G401 (cell line): ENCODE results near the gene IKZF4. TPM values are rescaled to one million over a fixed set of nuclear protein-coding genes. Genes with fewer than 3 reads are reported as not detected.
"Not testable (repeated sequence)": the region's sequence is repeated elsewhere in the genome, so short reads cannot be mapped to it uniquely, and the experiment has no call there.

Source experiments
- DNase-seq: peaks from one replicate; pipeline ENCODE4 v3.0.0-alpha.2; 2015; ENCODE audit warnings: low spot score
- in situ Hi-C: cut with HindIII; loops from 2 replicates; pipeline ENCODE4 v1.10.0; 2016; ENCODE audit warnings: low sequenced_read_pairs, mixed read lengths
- total RNA-seq: library from RNA; depleted of rRNA; stranded (reverse); fragments of >200 nt; shearing (Covaris generic); gene quantifications from 2 replicates; pipeline ENCODE4 v1.2.3, GENCODE V29; 2014

The IKZF4 gene
- total RNA-seq, 1 experiment from 2014 or later = 0.54 TPM

DNA sequence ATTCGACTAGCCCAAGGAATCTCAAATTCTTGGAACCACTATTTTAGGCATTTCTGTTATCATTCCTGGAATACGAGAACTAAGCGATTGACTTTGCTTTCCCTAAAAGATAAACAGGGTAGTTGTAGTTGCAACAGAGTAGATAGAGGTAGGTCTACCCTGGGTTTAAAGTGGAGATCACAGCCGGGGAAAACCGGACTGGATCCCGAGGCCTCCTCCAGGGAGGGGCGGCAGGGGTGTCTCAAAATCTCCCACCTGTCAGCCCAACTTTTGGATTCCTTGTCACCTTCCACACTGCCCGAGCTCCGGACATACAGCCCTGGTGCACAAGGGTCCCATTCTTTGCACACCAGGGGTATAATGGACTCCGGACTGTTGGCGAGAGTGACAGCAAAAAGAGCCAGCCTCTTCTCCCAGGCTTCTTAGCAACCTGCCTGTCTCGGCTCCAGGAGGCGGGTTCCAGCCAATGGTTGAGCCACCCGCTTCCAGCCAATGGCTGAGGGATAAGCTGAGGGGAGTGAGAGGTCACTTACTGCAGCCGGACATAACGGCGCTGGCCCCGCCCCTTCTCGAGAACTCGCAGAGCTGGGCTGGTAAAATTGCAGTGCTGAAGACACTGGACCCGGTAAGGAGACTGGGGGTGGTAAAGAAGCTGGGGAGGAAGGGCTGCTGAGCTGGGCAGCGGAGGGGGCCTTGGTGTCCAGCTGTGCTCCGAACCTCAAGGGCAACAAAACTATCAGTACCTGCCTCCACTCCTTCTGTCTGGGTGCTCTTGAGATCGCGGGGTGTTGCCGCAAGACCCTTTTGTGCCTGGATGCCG is 23.9 kb upstream of the IKZF4 start, which contains the start of gene SUOX:
Gene SUOX, plus strand, starts transcription at position 562 of the 820 bp plus-strand sequence. CDS start 4,946 bp downstream, outside the sequence.
- peak; percentile 100 for DNase-seq
- in situ Hi-C loops = no loop called here

DNA sequence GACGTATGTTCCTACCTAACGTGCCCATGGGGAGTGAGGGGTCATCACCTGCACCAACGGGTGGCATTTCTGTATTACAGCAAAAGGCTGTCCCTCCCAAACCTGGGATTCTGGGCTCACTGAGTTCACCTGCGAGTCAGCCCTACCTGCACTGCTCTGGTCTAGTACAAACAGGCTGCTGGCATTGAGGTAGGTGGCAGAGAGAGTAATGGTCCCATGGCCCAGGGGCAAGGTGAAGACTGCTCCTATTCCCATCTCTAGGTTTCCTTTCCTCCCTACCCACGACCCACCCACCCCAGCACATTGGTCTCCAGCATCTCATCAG is 23.3 kb upstream of the IKZF4 start:
- in situ Hi-C loops = no loop called here
- DNase-seq = no peak

DNA sequence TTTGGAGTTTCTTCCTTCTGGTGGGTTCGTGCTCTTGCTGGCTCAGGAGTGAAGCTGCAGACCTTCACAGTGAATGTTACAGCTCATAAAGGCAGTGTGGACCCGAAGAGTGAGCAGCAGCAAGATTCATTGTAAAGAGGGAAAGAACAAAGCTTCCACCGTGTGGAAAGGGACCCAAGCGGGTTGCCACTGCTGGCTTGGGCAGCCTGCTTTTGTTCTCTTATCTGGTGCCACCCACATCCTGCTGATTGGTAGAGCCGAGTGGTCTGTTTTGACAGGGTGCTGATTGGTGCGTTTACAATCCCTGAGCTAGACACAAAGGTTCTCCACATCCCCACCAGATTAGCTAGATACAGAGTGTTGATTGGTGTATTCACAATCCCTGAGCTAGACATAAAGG is 21.3 kb upstream of the IKZF4 start:
- in situ Hi-C loops = not testable (repeated sequence)

DNA sequence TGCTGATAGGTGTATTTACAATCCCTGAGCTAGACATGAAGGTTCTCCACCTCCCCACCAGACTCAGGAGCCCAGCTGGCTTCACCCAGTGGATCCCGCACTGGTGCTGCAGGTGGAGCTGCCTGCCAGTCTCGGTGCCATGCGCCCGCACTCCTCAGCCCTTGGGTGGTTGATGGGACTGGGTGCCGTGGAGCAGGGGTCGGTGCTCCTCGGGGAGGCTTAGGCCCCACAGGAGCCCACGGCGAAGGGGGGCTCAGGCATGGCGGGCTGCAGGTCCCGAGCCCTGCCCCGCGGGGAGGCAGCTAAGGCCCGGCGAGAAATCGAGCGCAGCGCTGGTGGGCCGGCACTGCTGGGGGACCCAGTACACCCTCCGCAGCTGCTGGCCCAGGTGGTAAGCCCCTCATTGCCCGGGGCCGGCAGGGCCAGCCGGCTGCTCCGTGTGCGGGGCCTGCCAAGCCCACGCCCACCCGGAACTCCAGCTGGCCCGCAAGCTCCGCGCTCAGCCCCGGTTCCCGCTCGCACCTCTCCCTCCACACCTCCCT is 20.8 kb upstream of the IKZF4 start:
- in situ Hi-C loops, DNase-seq: not testable (repeated sequence)

More for the DNA sequence above, 21.3 kb upstream of the IKZF4 start:
- DNase-seq = not testable (repeated sequence)

DNA sequence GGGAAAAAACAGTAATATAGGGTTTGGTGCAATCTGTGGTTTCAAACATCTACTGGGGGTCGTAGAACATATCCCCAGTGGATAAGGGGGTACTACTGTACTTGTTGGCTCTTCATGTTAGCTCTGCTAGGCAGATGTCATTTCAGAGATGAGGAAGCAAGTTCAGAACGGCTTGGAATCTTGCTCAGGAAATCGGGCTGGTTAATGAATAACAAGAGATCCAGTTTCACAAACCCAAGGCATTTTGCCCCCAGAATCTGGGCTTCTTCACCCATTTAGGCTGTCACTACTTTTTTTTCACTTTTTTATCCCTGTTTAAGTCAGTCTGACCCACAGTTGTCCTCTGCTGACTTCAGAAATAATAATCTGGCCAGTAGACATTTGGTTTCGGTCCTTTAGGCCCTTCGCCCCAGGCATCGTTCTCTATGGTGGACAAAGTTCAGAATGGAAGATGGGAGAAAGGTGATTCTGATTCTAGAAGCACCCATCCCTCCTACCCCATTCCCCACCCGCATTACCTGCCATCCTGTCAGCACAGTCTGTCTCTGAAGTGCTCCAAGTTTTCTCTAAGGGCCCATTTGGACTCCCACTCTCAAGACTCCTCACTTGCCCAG is 19.2 kb upstream of the IKZF4 start:
- DNase-seq = no peak
- in situ Hi-C loops = no loop called here

DNA sequence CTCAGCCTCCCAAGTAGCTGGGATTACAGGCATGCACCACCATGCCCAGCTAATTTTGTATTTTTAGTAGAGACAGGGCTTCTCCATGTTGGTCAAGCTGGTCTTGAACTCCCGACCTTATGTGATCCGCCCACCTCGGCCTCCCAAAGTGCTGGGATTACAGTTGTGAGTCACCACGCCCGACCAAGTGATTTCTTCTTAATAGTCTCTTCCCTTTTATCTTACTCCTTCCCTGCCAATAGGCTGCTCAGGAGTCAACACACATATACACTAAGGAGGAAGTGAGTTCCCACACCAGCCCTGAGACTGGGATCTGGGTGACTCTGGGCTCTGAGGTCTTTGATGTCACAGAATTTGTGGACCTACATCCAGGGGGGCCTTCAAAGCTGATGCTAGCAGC is 17.5 kb upstream of the IKZF4 start:
- DNase-seq, in situ Hi-C loops: not testable (repeated sequence)

DNA sequence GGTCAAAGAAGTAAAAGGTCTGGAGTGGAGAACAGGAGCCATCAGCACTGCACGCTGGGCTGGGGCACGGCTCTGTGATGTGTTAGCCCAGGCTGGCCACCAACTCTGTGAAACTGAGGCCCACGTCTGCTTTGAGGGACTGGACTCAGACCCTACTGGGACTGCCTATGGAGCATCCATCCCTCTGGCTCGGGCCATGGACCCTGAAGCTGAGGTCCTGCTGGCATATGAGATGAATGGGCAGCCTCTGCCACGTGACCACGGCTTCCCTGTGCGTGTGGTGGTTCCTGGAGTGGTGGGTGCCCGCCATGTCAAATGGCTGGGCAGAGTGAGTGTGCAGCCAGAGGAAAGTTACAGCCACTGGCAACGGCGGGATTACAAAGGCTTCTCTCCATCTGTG is 16.6 kb upstream of the IKZF4 start:
- DNase-seq = no peak

DNA sequence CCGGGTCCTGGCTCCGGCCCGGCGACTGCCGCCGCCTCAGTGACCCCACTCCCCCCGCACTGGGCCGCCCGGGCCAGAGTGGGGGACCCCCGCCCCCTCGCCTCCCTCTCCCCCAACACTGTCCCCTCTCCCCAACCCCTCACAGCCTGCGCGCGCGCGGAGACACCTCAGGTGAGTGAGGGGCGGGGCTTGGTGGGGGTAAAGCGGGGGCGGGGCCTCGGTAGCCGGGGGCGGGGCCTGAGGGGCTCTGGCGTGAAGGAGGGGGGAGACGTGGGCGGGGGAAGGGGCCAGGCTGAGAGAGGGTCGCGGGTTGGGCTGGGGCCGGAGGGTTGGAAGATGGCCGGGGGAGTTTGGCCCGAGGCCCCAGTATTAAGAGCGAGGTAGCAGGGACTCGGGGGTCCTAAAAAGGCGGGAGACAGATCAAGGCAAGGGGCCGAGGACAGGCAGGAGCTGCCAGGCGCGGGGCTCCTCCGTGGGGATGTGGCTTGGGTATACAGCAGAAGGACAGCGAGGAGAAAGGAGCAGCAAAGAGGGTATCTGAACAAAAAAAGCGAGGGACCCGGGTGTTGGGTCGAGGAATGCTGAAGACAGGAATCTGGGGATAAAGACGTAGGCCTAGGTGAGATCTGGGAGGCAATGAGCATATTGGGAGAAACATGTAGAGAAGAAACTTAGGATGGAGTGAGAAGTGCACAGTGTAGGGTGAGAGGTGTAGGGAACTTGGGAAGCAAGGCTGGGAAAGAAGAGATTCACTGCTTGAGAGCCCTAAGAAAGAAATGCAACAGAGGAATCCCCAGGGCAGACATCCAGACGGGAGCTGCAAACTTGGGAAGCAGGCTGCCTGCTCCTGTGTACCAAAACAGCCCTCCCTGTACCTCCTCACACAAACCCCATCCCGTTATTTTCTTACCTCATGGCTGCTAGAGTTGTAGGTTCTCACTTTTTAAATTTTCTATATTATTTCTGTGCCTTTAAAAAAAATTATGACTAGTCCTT is 13.0 kb upstream of the IKZF4 start:
- in situ Hi-C loops = no loop called here
- DNase-seq = peak; percentile 67

More for the DNA sequence above, 16.6 kb upstream of the IKZF4 start:
- in situ Hi-C loops = no loop called here

DNA sequence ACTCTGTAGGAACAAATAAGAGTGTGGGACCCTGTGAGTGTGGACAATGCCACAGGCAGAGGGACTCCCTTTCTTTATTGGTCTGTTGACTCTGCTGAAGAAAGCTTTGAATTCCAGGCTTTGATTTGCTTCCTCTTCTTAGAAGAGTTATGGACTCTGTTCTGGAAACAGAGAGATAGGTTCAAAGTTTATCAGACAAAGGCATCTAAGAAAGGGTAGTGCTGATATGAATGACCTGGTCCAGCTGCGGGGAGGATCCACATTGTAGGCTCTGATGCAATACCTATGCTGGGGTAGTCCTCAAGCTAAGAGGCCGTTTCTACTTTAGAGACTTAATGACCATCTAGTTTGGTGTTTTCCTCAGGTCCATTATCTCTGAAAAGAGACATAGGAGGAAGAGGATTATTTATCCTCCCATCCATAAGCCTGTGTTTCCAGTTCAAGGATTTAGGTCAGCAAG is 10.7 kb upstream of the IKZF4 start:
- in situ Hi-C loops = no loop called here
- no peak for DNase-seq

DNA sequence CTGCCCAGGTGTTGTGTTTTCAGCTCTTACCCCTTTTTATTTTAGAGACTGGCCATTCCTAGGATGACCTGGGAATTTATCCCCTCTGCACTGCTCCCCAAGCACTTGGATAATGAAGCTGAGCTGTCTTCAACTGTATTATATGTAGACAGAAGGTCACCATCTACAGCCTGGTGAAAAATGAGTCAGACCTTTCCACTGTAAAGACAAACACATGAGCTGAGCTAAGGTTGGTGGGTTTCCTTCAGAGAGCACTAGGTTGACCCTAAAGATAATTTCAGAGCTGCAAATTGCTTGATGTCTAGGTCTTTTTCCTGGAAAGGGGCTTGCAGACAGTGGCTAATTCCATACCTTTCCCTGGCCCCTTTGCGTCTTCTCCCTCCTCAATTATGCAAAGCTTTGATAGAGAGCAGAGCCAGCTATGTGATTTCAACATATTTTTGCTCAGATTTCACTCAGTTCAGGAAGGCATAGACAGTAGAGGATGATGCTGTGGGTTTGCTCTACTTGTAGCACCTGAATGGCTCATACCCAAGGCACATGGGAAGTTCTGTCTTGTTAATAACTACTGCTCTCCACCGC is 9.2 kb upstream of the IKZF4 start:
- in situ Hi-C loops = no loop called here
- no peak for DNase-seq

DNA sequence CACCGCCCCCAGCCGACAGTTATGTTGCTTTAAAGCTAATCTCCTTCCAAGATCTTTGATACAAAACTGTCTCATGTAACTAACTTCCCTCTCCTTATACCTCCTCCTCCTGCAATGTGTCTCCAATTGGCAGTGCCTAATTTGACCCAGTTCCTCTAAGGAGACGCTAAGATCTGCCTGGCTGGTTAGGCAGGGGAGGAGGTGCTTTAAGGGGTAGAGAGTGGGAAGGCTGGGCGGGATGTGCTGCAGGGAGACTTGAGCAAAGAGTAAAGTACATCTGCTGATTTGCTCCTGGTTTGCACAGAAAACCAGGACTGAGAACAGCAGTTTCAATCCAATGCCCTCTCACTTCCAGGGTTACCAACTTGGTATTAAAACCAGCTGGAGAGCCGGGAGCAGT is 7.4 kb upstream of the IKZF4 start:
- in situ Hi-C loops = no loop called here
- DNase-seq = no peak

DNA sequence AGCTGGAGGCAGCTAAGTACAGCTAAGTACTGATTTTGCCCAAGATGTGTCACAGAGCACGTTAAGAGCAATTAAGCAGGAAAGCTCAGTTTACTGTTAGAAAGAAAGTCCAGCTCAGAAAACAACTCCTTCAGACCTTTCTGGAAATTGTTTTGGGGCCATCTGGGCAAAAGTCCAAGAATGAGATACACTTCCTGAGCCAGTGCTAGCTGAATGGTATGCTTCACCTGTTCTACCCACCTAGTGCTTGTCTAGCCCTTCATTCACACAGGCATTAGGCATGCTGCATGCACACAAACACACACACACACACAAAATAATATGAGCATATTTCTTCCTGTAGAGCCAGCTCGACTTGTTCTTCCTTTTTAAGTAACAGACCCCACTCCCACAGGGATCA is 6.6 kb upstream of the IKZF4 start:
- no peak for DNase-seq
- in situ Hi-C loops = no loop called here

DNA sequence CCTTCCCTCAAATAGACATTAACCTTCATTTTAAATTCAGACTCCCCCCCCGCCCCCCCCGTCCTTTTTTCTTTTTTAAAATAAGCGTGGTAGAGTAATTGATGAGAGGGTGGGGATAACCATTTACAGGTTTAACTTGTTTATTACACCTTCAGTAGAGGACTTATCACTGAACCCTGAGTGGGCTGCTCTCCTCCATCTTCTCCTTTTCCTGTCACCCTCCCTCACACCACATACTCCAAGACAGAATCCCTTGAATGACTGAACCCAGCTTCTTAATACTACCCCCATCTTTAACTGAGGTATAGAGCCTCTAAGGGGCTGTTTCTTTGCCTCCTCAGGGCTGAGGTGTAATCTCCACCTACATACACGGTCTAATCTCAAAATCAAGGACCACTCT is 3.7 kb upstream of the IKZF4 start:
- DNase-seq = no peak
- in situ Hi-C loops = no loop called here

DNA sequence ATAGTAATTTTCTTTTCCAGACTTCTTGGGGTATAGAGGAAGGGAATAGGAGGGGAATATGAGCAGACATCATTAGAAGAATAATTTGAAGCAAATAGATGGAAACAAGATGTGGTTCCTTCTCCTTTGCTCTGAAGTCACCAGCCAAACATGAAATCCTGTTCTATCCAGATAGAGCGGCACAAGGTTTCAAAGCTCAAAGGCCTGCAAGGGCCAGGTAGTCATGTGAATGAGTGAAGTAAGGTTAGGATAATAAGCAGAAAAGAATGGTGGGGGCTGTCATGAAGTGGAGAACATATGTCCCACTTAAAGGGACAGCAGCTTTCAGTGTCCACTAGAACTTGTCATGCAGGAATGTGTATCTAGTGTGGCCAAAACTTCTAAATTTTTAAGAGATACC is 2.5 kb upstream of the IKZF4 start:
- DNase-seq = no peak
- in situ Hi-C loops = no loop called here

DNA sequence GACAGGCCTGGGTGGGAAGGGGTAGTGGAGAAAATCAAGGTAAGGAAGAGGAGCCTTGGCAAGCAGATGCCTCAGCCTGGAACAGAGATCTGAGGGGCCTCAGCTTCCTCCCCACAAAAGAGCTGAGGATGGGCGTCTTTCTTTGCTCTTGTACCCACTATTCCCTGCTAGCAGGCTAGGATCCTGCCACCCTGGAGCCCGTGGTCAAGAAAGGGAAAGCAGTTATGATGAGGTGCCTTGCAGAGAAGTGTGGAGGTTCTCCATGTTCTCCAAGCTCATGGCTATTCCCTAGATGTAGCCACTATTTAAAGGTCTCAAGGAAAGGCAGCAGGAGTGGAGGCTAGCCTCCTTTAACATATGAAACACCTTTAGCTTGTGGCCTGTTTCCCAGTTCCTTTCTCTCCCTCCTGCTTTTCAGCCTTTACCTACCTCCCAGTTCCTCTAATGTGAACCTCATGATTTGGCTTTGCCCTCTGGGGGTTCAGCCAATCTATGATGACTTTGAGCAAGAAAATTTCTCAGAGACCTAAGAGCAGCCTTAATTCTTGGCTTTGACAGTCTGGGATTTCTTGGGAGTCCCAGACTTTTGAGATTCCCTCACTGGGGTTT is 1.1 kb downstream of the IKZF4 start:
- in situ Hi-C loops = no loop called here
- DNase-seq = peak; percentile 57

DNA sequence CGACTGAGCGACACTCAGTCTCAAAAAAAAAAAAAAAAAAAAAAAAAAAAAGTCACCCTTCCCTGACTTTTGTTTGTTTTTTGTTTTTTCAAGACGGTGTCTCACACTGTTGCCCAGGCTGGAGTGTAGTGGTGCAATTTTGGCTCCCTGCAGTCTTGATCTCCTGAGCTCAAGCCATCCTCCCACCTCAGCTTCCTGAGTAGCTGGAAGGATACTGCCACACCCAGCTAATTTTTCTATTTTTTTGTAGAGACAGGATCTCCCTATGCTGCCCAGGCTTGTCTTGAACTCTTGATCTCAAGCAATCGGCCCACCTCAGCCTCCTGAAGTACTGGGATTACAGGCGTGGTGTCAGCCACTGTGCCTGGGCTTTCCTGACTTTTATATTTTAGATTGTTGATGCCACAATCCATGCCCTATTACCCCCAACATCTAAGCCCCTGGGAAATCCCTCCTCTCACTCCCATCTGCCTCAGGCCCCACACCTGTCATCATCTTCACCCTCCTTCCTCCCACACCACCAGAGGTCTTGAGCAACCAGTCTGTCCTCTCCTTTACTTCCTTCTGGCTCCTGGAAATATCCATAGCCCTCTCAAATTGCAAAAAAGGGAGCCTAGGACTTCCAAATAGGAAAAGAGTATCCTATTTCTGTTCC is 7.8 kb downstream of the IKZF4 start:
- in situ Hi-C loops = no loop called here
- DNase-seq = no peak

DNA sequence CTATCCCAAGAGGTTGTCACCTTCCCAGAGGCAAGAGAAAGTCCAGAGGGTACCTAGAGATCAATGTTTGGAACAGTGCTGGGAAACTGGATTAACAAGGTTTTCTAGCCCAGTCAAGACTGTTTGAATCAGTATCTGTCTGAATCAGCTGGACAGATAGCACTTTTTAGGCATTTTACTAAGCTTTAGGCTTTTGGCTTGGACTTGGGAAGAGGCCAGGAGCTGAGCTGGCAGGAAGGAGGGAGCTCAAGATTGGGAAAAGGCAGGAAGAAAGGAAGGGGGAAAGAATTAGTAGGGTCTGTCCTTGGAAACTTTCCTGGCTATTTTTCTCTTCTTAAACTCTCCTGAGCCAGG is 8.3 kb downstream of the IKZF4 start:
- DNase-seq = no peak
- in situ Hi-C loops = no loop called here

DNA sequence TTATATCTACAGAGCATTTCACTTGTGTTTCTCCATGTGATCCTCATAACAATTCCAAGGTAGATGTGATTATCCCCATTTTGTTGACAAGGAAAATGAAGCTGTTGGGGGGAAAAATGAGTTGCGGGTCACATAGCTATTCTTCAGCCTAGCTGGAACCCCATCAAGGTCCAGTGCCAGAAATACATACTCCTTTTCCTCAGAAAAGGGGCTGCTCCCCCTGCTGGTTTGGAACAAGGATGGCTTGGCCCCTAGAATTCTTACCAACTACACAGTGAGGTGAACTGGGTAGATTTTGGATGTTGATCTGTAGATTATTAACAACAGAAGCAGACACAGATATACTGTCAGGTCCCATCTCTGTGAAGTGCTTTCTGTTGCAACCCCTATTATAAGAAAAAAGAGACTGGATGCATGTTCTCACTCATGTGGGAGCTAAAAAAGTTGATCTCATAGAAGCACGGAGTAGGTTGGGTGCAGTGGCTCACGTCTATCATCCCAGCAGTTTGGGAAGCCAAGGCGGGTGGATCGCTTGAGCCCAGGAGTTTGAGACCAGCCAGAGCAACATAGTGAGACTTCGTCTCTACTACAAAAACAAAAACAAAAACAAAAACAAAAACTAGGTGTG is 8.9 kb downstream of the IKZF4 start:
- in situ Hi-C loops = no loop called here
- peak; percentile 23 for DNase-seq
